GM12878 (cell line): ENCODE measurements around the gene HTR3C.
"Not testable (repeated sequence)": the region's sequence is repeated elsewhere in the genome, so short reads cannot be mapped to it uniquely, and the experiment has no call there.

Source experiments
- CBFB ChIP-seq: IDR thresholded peaks from 2 replicates; pipeline ENCODE4 v1.6.1; 2016; ENCODE audit warnings: antibody characterized with exemption, low read depth
- HDAC6 ChIP-seq: fragments of 200-600 bp; sonication (generic); IDR thresholded peaks from one replicate; pipeline ENCODE4 v1.8.0; 2017; ENCODE audit warnings: antibody characterized with exemption; ENCODE audit not compliant: unreplicated experiment
- TAF1 ChIP-seq: IDR thresholded peaks from 2 replicates; pipeline ENCODE4 v1.6.1; 2011; ENCODE audit warnings: mild to moderate bottlenecking, low read depth, low read length, borderline replicate concordance
- TF ChIP-seq, protein P1 (sequence below), 3 experiments: IDR thresholded peaks in 2 of 3; conservative IDR thresholded peaks in 1 of 3; 2 replicates each; pipeline ENCODE4 v1.5.1; 2011; ENCODE audit warnings: low read depth in 3 of 3, low read length in 3 of 3, mild to moderate bottlenecking in 3 of 3, control low read depth in 2 of 3, moderate library complexity in 2 of 3, inconsistent platforms in 1 of 3, mixed read lengths in 1 of 3; ENCODE audit not compliant: control insufficient read depth in 2 of 3, insufficient read depth in 1 of 3; ENCODE audit errors: extremely low read depth in 1 of 3
- TF ChIP-seq, protein P2 (sequence below): IDR thresholded peaks from 2 replicates; pipeline ENCODE4 v1.6.1; 2012; ENCODE audit warnings: low read depth, low read length, improper control_type of control experiment

DNA sequence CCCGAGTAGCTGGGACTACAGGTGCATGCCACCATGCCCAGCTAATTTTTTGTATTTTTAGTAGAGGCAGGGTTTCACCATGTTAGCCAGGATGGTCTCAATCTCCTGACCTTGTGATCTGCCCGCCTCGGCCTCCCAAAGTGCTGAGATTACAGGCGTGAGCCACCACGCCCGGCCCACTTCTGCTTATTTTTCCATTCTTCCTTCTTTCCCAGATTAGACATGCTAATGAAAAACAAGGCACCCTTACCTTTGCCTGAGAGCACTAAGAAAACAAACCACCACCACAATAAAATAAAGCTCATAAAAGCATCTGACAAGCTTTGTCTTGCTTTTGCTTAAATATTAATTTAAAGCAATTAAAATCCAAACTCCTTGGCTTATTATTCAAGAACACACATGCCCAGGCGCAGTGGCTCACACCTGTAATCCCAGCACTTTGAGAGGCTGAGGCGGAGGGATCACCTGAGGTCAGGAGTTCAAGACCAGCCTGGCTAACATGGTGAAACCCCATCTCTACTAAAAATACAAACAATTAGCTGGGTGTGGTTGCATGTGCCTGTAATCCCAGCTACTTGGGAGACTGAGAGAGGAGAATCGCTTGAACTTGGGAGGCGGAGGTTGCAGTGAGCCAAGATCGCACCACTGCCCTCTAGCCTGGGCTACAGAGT, 45.6 kb upstream of the HTR3C start:
- not testable (repeated sequence) for TF ChIP-seq TAF1, HDAC6, CBFB
- TF ChIP-seq, protein P1, sequence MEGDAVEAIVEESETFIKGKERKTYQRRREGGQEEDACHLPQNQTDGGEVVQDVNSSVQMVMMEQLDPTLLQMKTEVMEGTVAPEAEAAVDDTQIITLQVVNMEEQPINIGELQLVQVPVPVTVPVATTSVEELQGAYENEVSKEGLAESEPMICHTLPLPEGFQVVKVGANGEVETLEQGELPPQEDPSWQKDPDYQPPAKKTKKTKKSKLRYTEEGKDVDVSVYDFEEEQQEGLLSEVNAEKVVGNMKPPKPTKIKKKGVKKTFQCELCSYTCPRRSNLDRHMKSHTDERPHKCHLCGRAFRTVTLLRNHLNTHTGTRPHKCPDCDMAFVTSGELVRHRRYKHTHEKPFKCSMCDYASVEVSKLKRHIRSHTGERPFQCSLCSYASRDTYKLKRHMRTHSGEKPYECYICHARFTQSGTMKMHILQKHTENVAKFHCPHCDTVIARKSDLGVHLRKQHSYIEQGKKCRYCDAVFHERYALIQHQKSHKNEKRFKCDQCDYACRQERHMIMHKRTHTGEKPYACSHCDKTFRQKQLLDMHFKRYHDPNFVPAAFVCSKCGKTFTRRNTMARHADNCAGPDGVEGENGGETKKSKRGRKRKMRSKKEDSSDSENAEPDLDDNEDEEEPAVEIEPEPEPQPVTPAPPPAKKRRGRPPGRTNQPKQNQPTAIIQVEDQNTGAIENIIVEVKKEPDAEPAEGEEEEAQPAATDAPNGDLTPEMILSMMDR (IDR thresholded peaks at IDR 0.05 in 2 of 3, conservative IDR thresholded peaks at IDR 0.05 in 1 of 3; ENCODE audit: control insufficient read depth in 2 of 3, extremely low read depth in 1 of 3, insufficient read depth in 1 of 3, low read depth in 3 of 3, low read length in 3 of 3), result not testable (repeated sequence)
- TF ChIP-seq, protein P2, sequence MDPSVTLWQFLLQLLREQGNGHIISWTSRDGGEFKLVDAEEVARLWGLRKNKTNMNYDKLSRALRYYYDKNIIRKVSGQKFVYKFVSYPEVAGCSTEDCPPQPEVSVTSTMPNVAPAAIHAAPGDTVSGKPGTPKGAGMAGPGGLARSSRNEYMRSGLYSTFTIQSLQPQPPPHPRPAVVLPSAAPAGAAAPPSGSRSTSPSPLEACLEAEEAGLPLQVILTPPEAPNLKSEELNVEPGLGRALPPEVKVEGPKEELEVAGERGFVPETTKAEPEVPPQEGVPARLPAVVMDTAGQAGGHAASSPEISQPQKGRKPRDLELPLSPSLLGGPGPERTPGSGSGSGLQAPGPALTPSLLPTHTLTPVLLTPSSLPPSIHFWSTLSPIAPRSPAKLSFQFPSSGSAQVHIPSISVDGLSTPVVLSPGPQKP, result not testable (repeated sequence)
